HG02642 (cell line): Measurements from ENCODE around the gene CGGBP1.

ENCODE experiments used
- ATAC-seq: cut with Tn5 transposase; IDR thresholded peaks from one replicate; pipeline ENCODE4 v1.9.1; 2021; ENCODE audit warnings: mild to moderate bottlenecking; ENCODE audit not compliant: unreplicated experiment, poor library complexity

The CGGBP1 gene, protein sequence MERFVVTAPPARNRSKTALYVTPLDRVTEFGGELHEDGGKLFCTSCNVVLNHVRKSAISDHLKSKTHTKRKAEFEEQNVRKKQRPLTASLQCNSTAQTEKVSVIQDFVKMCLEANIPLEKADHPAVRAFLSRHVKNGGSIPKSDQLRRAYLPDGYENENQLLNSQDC

DNA sequence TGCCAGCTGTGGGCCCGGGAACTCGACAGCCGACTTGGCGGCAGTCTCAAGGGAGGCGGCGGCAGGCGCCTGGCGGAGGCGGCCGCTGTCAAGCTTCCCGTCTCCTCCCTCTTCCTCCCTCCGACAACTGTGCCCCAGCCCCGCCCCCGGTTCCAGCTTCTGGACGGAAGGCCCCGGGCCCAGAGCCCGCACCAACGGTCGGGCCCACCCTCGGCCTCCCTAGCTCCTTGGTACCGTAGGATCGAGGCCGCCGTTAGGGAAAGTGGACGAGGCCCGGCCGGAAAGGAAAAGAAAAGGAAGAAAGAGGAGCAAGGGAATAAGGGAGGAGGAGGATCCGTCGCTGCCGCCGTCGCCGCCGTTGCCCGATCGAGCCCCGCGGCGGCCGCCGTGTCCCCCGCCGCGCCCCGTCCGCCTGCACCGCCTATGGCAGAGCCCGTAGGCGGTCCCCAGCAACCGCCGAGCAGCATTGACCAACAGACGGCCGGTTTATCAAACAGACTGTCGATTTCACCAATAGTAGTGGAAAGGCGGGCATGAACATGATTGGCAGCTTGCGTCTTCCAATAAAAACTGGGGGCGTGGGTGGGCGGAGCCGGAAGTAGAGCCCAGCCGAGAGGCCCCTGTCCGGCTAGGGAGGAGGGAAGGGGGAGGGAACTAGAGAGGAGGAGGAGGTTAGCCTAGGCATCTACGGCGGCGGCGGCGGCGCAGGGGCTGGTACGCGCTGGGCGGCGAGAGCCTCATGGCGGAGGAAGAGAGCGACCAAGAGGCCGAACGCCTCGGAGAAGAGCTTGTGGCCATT is at the start of gene CGGBP1, which contains the start of gene ZNF654:
CGGBP1 (minus strand) TSS at position 425 of the 799 bp plus-strand sequence. CDS start 3,029 bp downstream, outside the sequence.
ZNF654 (plus strand) TSS at position 675 of the 799 bp plus-strand sequence; CDS start at position 740, 65 bp downstream.
- ATAC-seq, result peak; percentile 94

DNA sequence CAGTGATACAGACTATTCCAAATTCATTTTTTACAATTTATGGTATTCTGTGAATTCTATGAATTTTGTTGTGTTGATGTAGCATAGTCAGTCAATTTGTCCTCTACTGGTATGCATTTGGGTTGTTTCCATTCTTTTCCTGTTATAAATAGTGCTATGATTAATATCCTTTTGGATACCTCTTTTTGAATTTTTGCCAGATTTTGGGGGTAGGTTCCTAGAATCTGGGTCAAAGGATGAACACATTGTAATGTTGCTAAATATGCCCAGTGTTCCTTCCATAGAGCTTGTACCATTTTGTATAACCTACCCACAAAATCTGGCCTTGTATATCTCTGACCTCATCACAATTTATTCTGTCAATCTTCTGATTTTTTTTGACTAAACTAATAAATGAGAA is 46.5 kb upstream of the CGGBP1 start:
- no peak for ATAC-seq

- ATAC-seq, result peak; percentile 80
These were observed 42.3 kb upstream of the CGGBP1 start for GRCh38 chr3:88101142-88101541.

GRCh38 chr3:88093266-88093665 is 34.5 kb upstream of the CGGBP1 start:
- no peak for ATAC-seq

DNA sequence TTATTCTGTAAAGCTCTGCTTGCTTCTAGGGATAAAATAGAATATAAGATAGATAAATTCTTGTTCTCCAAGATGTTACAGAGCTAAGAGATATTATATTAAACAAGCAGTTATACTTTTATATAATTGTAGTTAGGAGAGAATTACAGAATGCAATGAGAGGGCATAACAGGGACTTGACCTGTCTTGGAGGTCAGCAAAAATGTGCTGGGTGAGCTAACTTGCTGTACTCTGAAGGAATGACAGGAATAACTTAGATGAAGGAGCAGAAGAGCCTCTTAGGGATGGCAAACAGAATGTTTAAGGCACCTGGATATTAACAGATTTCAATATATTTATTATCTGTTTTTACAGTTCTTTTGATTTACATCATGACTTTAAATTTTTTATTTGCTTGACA is 33.5 kb upstream of the CGGBP1 start:
- ATAC-seq, result no peak

DNA sequence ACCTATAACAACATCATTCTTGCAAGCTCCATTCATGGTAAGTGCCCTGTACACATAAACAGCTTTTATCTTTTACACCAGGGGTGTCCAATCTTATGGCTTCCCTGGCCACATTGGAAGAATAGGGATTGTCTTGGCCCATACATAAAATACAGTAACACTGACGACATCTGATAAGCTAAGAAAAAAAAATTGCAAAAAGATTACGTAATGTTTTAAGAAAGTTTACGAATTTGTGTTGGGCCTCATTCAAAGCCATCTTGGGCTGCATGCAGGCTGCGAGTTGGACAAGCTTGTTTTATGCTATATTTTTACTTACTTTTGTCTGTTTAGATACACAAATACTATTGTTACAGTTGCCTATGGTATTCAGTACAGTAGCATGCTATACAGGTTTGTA is 31.9 kb upstream of the CGGBP1 start:
- ATAC-seq, result no peak

DNA sequence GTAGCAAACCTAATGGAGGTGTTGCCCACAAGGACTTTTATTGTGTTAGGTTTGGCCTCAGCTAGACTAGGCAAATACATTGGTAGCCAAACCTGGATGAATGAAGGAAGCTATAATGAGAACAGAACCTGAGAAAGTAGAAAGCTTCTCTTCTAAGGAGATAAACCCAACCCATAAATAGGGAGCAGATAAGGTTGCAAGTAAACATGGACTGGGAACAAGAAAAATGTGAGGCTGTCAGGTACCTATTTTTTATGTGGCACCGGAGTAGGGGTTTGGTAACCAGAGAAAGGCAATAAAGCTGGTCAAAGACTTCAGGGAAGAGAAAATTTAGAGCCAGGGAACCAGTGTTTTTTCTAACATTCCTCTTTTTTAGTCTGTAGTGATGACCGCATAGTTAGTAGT is 25.3 kb upstream of the CGGBP1 start:
- ATAC-seq, result no peak

DNA sequence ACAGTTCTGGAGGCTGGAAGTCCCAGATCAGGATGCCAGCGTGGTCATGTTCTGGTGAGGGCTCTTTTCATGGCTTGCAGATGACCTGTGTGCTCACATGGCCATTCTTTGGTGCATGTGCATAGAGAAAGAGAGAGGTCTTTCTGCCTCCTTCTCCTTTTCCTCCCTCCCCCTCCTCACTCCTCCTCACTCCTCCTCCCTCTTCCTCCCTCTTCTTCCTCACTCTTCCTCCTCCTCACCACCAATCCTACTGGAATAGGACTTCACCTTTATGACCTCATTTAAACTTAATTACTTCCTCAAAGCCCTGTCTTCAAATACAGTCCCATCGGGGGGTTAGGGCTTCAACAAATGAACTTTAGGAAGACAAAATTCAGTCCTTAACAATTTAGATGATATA is 24.0 kb upstream of the CGGBP1 start:
- ATAC-seq, result no peak

- no peak for ATAC-seq
These were observed 20.1 kb upstream of the CGGBP1 start for GRCh38 chr3:88078932-88079331.

DNA sequence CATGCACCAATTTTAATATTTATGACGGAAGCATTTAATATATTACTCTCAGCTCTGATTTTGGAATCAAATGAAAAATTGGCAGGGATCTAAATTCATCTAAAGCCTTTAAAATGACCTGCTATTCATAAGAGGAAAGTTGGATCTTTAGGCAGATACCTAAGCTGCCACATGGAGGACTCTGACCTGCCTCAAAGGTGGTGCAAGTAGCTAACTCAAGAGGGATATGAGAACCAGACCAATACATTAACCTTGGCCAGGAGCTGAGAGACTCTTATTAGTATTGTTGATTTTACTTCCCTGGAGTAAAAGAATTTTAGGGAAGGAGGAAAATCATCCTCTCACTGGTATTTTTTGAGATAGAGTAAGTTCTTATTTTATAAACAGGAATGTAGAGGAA is 17.9 kb upstream of the CGGBP1 start:
- ATAC-seq, result no peak

DNA sequence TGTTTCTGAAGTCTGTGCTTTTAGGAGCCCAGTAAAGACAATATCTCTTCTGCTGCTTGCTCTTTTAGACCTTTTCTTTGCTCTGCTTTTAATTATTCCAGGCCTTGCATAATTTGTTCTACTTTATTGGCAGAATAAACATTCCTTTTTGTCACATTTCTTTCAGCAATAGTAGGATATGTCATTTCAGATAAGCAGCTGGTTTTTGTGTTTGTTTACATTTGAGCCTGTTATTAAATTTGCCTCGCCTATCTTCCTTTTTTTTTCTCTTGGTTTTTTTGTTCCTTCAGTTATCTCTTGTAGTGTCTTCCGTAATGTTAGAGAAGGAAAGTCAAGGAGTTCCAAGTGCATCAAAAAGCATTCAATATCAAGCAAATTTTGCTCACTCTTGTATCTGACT is 16.7 kb upstream of the CGGBP1 start:
- no peak for ATAC-seq

GRCh38 chr3:88075072-88075471 is 16.3 kb upstream of the CGGBP1 start:
- no peak for ATAC-seq

DNA sequence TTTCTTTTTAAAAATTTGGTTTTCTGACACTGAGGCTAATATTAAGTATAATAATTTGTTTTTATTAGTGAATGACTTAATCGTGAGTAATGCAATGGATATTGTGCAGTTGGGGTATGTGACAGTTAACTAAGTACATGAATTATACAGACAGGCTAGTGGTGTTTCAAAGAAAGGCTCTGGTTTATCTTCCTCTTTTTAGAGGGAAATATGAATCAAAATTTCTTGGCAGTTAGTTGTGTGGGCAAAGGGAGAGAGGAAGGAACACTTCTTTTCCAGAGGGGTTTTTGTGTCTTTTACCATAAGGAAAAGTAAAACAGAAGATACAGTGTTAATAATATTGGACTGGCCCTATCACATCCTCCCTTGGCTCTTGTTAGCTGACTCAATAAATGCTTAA is 2.9 kb upstream of the CGGBP1 start:
- no peak for ATAC-seq

DNA sequence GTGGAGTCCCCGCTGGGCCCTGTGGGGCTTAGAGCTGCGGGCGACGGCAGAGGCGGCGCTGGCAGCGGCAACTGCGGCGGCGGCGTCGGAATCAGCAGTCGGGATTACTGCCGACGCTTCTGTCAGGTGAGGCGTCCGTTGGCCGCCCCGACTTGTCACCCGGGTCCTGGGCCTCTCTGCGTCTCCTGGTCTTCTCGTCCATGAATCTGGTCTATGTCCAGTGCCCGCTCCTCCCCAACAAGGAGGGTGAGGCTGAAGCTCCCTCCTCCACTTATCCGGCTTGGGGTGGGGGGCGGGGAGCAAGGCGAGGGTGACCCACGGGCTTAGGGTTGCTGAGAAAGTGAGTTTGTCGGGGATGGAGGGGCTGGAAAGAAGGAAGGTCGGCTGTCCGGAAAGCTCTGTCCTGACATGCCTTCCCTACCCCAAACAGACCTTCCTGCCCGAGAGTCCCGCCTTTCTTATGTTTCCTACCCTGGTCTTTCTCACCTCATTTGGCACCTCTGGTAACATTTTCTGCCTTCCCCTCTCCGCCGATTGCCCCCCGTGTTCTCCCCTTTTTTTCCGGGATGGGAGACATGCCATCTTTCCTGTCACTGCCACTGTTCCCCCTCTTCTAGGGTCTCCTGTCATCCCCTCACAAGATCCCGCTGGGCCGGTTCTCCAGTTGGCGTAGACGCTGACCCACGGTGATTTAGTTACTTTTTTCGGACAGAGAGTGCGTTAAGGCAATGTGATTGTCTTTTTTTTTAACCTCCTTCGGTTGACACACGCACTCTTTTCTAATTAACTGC is 770 bp upstream of the CGGBP1 start:
- ATAC-seq, result peak; percentile 16

DNA sequence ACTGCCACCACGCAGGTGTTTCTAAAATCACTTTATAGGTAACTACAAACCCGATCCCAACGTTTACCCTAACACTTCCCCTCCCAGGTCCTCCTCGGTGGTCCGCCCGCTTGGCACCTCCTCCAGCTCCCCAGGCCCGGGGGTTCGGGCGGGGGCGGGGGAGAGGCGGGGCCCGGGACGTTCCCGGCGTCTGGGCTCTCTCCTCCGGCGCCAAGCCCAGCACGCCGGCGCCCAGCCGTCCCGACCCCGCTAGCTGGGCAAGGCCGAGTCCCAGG is 562 bp downstream of the CGGBP1 start:
- peak; percentile 30 for ATAC-seq

DNA sequence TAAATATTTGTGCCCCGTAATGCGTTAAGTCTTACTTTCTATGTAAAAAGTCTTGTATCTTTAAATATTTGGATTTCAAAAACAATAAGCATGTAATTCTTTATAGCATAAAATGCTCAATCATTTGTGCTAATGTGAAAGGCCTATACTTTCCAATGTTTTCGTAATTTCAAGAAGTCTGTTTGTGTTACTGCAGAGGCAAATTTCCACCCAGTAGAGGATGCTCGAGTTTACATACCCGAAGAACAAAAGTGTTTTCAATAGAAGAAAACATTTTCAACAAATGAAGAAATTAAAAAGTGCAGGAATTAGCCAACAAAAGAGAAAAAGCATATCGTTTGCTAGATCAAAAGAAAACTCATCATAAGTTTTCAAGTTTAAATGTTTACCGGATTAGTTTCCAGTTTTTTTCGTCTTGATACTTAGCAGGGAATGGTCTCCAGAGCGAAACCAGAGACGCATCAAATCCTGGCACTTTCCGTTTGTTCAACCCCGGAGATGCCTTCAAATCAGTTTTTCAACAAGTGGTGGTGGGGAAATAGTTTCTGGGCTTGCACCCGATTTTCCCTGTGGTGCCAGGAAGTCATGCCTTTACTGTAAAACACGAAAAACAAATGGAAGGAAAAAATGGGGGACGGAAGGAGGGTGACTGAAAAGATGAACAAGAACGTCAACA is 1.0 kb downstream of the CGGBP1 start:
- no peak for ATAC-seq

- no peak for ATAC-seq
These were observed 12.0 kb downstream of the CGGBP1 start for GRCh38 chr3:88046766-88047165.

- no peak for ATAC-seq
These were observed 14.4 kb downstream of the CGGBP1 start for GRCh38 chr3:88044411-88044810.

- no peak for ATAC-seq
These were observed 17.8 kb downstream of the CGGBP1 start for GRCh38 chr3:88041005-88041404.

- no peak for ATAC-seq
These were observed 18.3 kb downstream of the CGGBP1 start for GRCh38 chr3:88040529-88040928.

DNA sequence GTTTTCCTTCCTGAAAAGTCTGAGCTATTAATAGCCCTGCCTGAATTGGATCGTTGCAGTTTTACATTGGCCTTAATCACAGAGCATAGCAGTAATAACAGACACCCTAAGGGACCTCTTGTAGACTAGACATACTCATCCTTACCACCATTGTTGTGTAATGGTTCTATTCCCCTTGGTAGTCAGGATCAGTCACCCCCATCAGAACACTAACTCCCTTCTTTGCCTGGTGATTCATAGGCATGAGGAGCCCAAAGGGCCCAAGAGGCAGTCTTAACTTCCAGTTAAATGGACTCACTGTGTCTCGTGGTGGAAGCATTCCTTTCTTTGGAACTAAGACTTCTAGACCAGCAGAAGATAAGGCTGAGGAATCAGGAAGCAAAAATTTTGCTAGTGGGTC is 20.2 kb downstream of the CGGBP1 start:
- ATAC-seq, result no peak
